ENCODE data around the gene EPHB6.

EPHB6 gene

GRCh38 chr7:142871260-142872105 is 16.6 kb downstream of the EPHB6 start:
- Mint-ChIP-seq H3K27ac (no peak overlapping the region), H3K27me3 (peaks cover 12% of the 10 kb centered on the region), H3K4me1 (no peaks in the 10 kb centered on the region), H3K9me3 (no peaks in the 10 kb centered on the region), H3K36me3 (no peaks in the 10 kb centered on the region), H3K4me3 (no peak overlapping the region)
- no peak for DNase-seq
- CTCF ChIA-PET = interaction anchor here (1.1 to 4.4 kb wide), 5 partner anchors 10 to 567 kb away, joined by 3 to 27 read pairs (median 9); no protein-coding TSS in a partner anchor

- Mint-ChIP-seq H3K4me3 (no peak overlapping the region), H3K27me3 (peaks cover 13% of the 10 kb centered on the region), H3K36me3 (no peaks in the 10 kb centered on the region), H3K27ac (no peak overlapping the region), H3K9me3 (no peaks in the 10 kb centered on the region), H3K4me1 (no peaks in the 10 kb centered on the region)
- DNase-seq = no peak
- CTCF ChIA-PET = interaction anchor here (1.0 to 4.4 kb wide), 12 partner anchors 9 to 460 kb away, joined by 3 to 27 read pairs (median 5); no protein-coding TSS in a partner anchor
Observed at GRCh38 chr7:142872106-142872675, 17.3 kb downstream of the EPHB6 start.

- CTCF ChIA-PET = interaction anchor here (0.7 to 4.4 kb wide), 17 partner anchors 8 to 461 kb away, joined by 3 to 27 read pairs (median 4); partner anchors contain the start of gene EPHB6
- DNase-seq = peak; percentile 56
- no peak overlapping the region for H3K4me3 Mint-ChIP-seq
- H3K27ac Mint-ChIP-seq = no peak overlapping the region
- H3K9me3 Mint-ChIP-seq = no peaks in the 10 kb centered on the region
- H3K4me1 Mint-ChIP-seq = no peaks in the 10 kb centered on the region
- peaks cover 19% of the 10 kb centered on the region for H3K27me3 Mint-ChIP-seq
- no peaks in the 10 kb centered on the region for H3K36me3 Mint-ChIP-seq
Observed at GRCh38 chr7:142873281-142873784, 18.5 kb downstream of the EPHB6 start.

GRCh38 chr7:142873871-142874270 is 19.0 kb downstream of the EPHB6 start:
- no peak for DNase-seq
- H3K9me3 Mint-ChIP-seq = no peaks in the 10 kb centered on the region
- H3K4me3 Mint-ChIP-seq = no peak overlapping the region
- no peak overlapping the region for H3K27ac Mint-ChIP-seq
- no peaks in the 10 kb centered on the region for H3K36me3 Mint-ChIP-seq
- H3K4me1 Mint-ChIP-seq = no peaks in the 10 kb centered on the region
- H3K27me3 Mint-ChIP-seq = peaks cover 19% of the 10 kb centered on the region
- CTCF ChIA-PET = interaction anchor here (1.4 to 4.4 kb wide), 10 partner anchors 8 to 348 kb away, joined by 3 to 27 read pairs (median 5); partner anchors contain the start of gene TAS2R40

GRCh38 chr7:142874409-142874808 is 19.5 kb downstream of the EPHB6 start:
- Mint-ChIP-seq H3K27me3 (peaks cover 19% of the 10 kb centered on the region), H3K36me3 (no peaks in the 10 kb centered on the region), H3K9me3 (no peaks in the 10 kb centered on the region), H3K4me1 (no peaks in the 10 kb centered on the region), H3K27ac (no peak overlapping the region), H3K4me3 (no peak overlapping the region)
- no peak for DNase-seq
- CTCF ChIA-PET = interaction anchor here (1.4 to 2.3 kb wide), 3 partner anchors 12 to 347 kb away, joined by 3 to 7 read pairs (median 4); partner anchors contain the start of gene TAS2R40

GRCh38 chr7:142874837-142875236 is 20.0 kb downstream of the EPHB6 start:
- H3K27ac Mint-ChIP-seq = no peak overlapping the region
- CTCF ChIA-PET = interaction anchor here (1.4 kb wide), 1 partner anchor 347 kb away, joined by 3 read pairs; the partner anchor contains the start of gene TAS2R40
- no peak overlapping the region for H3K4me3 Mint-ChIP-seq
- peaks cover 24% of the 10 kb centered on the region for H3K27me3 Mint-ChIP-seq
- H3K36me3 Mint-ChIP-seq = no peaks in the 10 kb centered on the region
- DNase-seq = no peak
- H3K4me1 Mint-ChIP-seq = no peaks in the 10 kb centered on the region
- H3K9me3 Mint-ChIP-seq = no peaks in the 10 kb centered on the region

- CTCF ChIA-PET = no interaction called here
- Mint-ChIP-seq H3K27ac (no peak overlapping the region), H3K27me3 (peaks cover 30% of the 10 kb centered on the region), H3K9me3 (no peaks in the 10 kb centered on the region), H3K36me3 (no peaks in the 10 kb centered on the region), H3K4me1 (no peaks in the 10 kb centered on the region), H3K4me3 (no peak overlapping the region)
- no peak for DNase-seq
Observed at GRCh38 chr7:142875456-142875855, 20.6 kb downstream of the EPHB6 start.

- Mint-ChIP-seq H3K36me3 (no peaks in the 10 kb centered on the region), H3K9me3 (no peaks in the 10 kb centered on the region), H3K4me3 (no peak overlapping the region), H3K27me3 (peaks cover 34% of the 10 kb centered on the region), H3K4me1 (no peaks in the 10 kb centered on the region), H3K27ac (no peak overlapping the region)
- CTCF ChIA-PET = no interaction called here
- no peak for DNase-seq
Observed at GRCh38 chr7:142876236-142876960, 21.5 kb downstream of the EPHB6 start.

- CTCF ChIA-PET = interaction anchor here (0.7 to 1.2 kb wide), 3 partner anchors 10 to 326 kb away, joined by 3 read pairs; no protein-coding TSS in a partner anchor
- peaks cover 41% of the 10 kb centered on the region for H3K27me3 Mint-ChIP-seq
- no peaks in the 10 kb centered on the region for H3K4me1 Mint-ChIP-seq
- no peak overlapping the region for H3K27ac Mint-ChIP-seq
- DNase-seq = no peak
- H3K9me3 Mint-ChIP-seq = no peaks in the 10 kb centered on the region
- H3K4me3 Mint-ChIP-seq = no peak overlapping the region
- no peaks in the 10 kb centered on the region for H3K36me3 Mint-ChIP-seq
Observed at GRCh38 chr7:142876991-142877910, 22.4 kb downstream of the EPHB6 start.

- DNase-seq = no peak
- Mint-ChIP-seq H3K4me3 (no peak overlapping the region), H3K9me3 (no peaks in the 10 kb centered on the region), H3K27ac (no peak overlapping the region), H3K4me1 (no peaks in the 10 kb centered on the region), H3K36me3 (no peaks in the 10 kb centered on the region), H3K27me3 (peaks cover 41% of the 10 kb centered on the region)
- CTCF ChIA-PET = interaction anchor here (1.2 kb wide), 1 partner anchor 11 kb away, joined by 3 read pairs; no protein-coding TSS in a partner anchor
Observed at GRCh38 chr7:142878315-142878714, 23.4 kb downstream of the EPHB6 start.

- H3K9me3 Mint-ChIP-seq = no peaks in the 10 kb centered on the region
- no peak overlapping the region for H3K27ac Mint-ChIP-seq
- DNase-seq = no peak
- CTCF ChIA-PET = interaction anchor here (0.7 to 3.2 kb wide), 10 partner anchors 10 to 336 kb away, joined by 3 to 18 read pairs (median 4); no protein-coding TSS in a partner anchor
- H3K4me3 Mint-ChIP-seq = no peak overlapping the region
- H3K27me3 Mint-ChIP-seq = peaks cover 43% of the 10 kb centered on the region
- no peaks in the 10 kb centered on the region for H3K4me1 Mint-ChIP-seq
- no peaks in the 10 kb centered on the region for H3K36me3 Mint-ChIP-seq
Observed at GRCh38 chr7:142879060-142879459, 24.2 kb downstream of the EPHB6 start.

GRCh38 chr7:142880876-142881505 is 26.1 kb downstream of the EPHB6 start:
- Mint-ChIP-seq H3K4me1 (no peaks in the 10 kb centered on the region), H3K27me3 (peaks cover 39% of the 10 kb centered on the region), H3K27ac (no peak overlapping the region), H3K36me3 (no peaks in the 10 kb centered on the region), H3K9me3 (no peaks in the 10 kb centered on the region), H3K4me3 (no peak overlapping the region)
- CTCF ChIA-PET = interaction anchor here (0.8 to 4.3 kb wide), 20 partner anchors 9 to 496 kb away, joined by 3 to 22 read pairs (median 4); no protein-coding TSS in a partner anchor
- DNase-seq = peak; percentile 66

Measured in activated naive CD4-positive, alpha-beta T cell treated with anti-CD3 and anti-CD28 coated beads, Interleukin-2, amount 10 ng/mL, durations not matched to agents 7 days and 5 days (primary cell).